A549 (cell line): ENCODE data around the gene KCTD6. TPM values are rescaled to one million over a fixed set of nuclear protein-coding genes. Genes with fewer than 3 reads are reported as not detected.

Source experiments
- ATAC-seq, 2 experiments: fragments of 200-7000 bp in 1 of 2; fragments of >200 bp in 1 of 2; cut with Nextera tagmentation in 1 of 2; cut with Tn5 transposase in 1 of 2; 3 replicates each; pipeline versions ENCODE4 v1.8.0 to v1.9.1; 2018 to 2020; ENCODE audit warnings: mild to moderate bottlenecking in 1 of 2, moderate library complexity in 1 of 2
- CTCF ChIA-PET: fragments of 300-600 bp; sonication (Branson Sonifier 250); formaldehyde crosslinking; extraction: SDS; loops from one replicate; lab custom pipeline; 2021; ENCODE audit warnings: antibody characterized with exemption, inconsistent platforms; lab: Yijun Ruan, JAX
- POLR2A ChIA-PET: fragments of 350-600 bp; formaldehyde crosslinking; extraction: SDS; loops from one replicate; lab custom pipeline; 2021; ENCODE audit warnings: antibody characterized with exemption, inconsistent platforms; lab: Yijun Ruan, JAX
- DNase-seq, 2 experiments: peaks; one replicate each; pipeline versions ENCODE4 v3.0.0 to v3.0.0-alpha.2; 2011 to 2016; ENCODE audit warnings: low read depth in 1 of 2, low spot score in 1 of 2
- FAIRE-seq: peaks from 2 replicates; lab custom pipeline; 2011; peaks lifted over from hg19 to GRCh38; lab: Jason Lieb, UNC
- H3K27ac ChIP-seq, 2 experiments: fragments of >200 bp; sonication (Bioruptor Twin); formaldehyde crosslinking; 3 replicates each; pipeline ENCODE4 v1.5.1; 2016 to 2017
- H3K4me1 ChIP-seq: fragments of >200 bp; sonication (Bioruptor Twin); formaldehyde crosslinking; 3 replicates; pipeline ENCODE4 v1.6.1; 2016
- H3K4me2 ChIP-seq: fragments of >200 bp; sonication (Bioruptor Twin); formaldehyde crosslinking; 3 replicates; pipeline ENCODE4 v1.6.1; 2016
- H3K4me3 ChIP-seq: fragments of >200 bp; sonication (Bioruptor Twin); formaldehyde crosslinking; 3 replicates; pipeline ENCODE4 v1.5.1; 2016
- H3K9me3 ChIP-seq: fragments of >200 bp; sonication (Bioruptor Twin); formaldehyde crosslinking; 3 replicates; pipeline ENCODE4 v1.6.1; 2016
- BHLHE40 ChIP-seq: IDR thresholded peaks from 2 replicates; pipeline ENCODE4 v1.6.1; 2012; ENCODE audit warnings: low read depth, low read length, inconsistent platforms
- CBX8 ChIP-seq: fragments of 200-600 bp; sonication (generic); IDR thresholded peaks from 2 replicates; pipeline ENCODE4 v1.6.1; 2016
- CEBPB ChIP-seq, 2 experiments: fragments of >200 bp in 1 of 2; sonication (Bioruptor Twin) in 1 of 2; formaldehyde crosslinking in 1 of 2; IDR thresholded peaks; 2 replicates each; pipeline ENCODE4 v1.6.1; 2012 to 2016
- CTCF ChIP-seq: fragments of >200 bp; sonication (Bioruptor Twin); formaldehyde crosslinking; IDR thresholded peaks from 3 replicates; pipeline ENCODE4 v1.5.1; 2016
- E2F6 ChIP-seq: IDR thresholded peaks from 2 replicates; pipeline ENCODE4 v1.6.1; 2012; ENCODE audit warnings: low read depth, borderline replicate concordance
- ELK1 ChIP-seq: fragments of 150-350 bp; IDR thresholded peaks from 2 replicates; pipeline ENCODE4 v1.6.1; 2014; ENCODE audit warnings: low read depth, mild to moderate bottlenecking, low read length
- ESRRA ChIP-seq: fragments of 150-350 bp; IDR thresholded peaks from 2 replicates; pipeline ENCODE4 v1.6.1; 2014; ENCODE audit warnings: mild to moderate bottlenecking, low read length, borderline replicate concordance
- HEYL ChIP-seq: fragments of 250-450 bp; sonication (Bioruptor Pico); IDR thresholded peaks from 2 replicates; pipeline ENCODE4 v1.8.0; 2021; ENCODE audit warnings: mild to moderate bottlenecking, moderate library complexity
- HOXB13 ChIP-seq: fragments of 250-450 bp; sonication (Bioruptor Pico); IDR thresholded peaks from 2 replicates; pipeline ENCODE4 v1.5.0; 2020; ENCODE audit warnings: low read depth, mild to moderate bottlenecking, moderate library complexity
- KDM1A ChIP-seq: fragments of 200-600 bp; sonication (generic); IDR thresholded peaks from 2 replicates; pipeline ENCODE4 v1.6.1; 2016; ENCODE audit warnings: low read depth, mild to moderate bottlenecking
- MYC ChIP-seq: IDR thresholded peaks from 2 replicates; pipeline ENCODE4 v1.6.1; 2012; ENCODE audit warnings: mild to moderate bottlenecking, inconsistent platforms, low read length, improper control_type of control experiment, borderline replicate concordance
- NFE2L2 ChIP-seq: fragments of 150-350 bp; conservative IDR thresholded peaks from 2 replicates; pipeline ENCODE4 v1.6.1; 2014; ENCODE audit warnings: low read length
- PBX3 ChIP-seq: IDR thresholded peaks from 2 replicates; pipeline ENCODE4 v1.6.1; 2012
- PHF8 ChIP-seq: fragments of 200-600 bp; sonication (generic); IDR thresholded peaks from 2 replicates; pipeline ENCODE4 v1.6.1; 2016; ENCODE audit warnings: low read depth, mild to moderate bottlenecking, antibody characterized with exemption, moderate library complexity, borderline replicate concordance
- POLR2AphosphoS2 ChIP-seq: conservative IDR thresholded peaks from 2 replicates; pipeline ENCODE4 v1.6.1; 2012; ENCODE audit warnings: low read length, improper control_type of control experiment, inconsistent platforms
- RAD21 ChIP-seq, 2 experiments: fragments of >200 bp in 1 of 2; sonication (Bioruptor Twin) in 1 of 2; formaldehyde crosslinking in 1 of 2; IDR thresholded peaks in 1 of 2; conservative IDR thresholded peaks in 1 of 2; 2 replicates in 1 of 2; 3 replicates in 1 of 2; pipeline ENCODE4 v1.6.1; 2012 to 2018; ENCODE audit warnings: inconsistent platforms in 1 of 2
- SMC3 ChIP-seq: fragments of >200 bp; sonication (Bioruptor Twin); formaldehyde crosslinking; IDR thresholded peaks from 3 replicates; pipeline ENCODE4 v1.6.1; 2018; ENCODE audit warnings: inconsistent platforms
- SREBF2 ChIP-seq: fragments of 450-650 bp; IDR thresholded peaks from 2 replicates; pipeline ENCODE4 v1.6.1; 2014; ENCODE audit warnings: mild to moderate bottlenecking, moderate library complexity
- TP53 ChIP-seq: fragments of 250-450 bp; sonication (Bioruptor Pico); IDR thresholded peaks from 2 replicates; pipeline ENCODE4 v1.5.0; 2021; ENCODE audit warnings: mild to moderate bottlenecking, moderate library complexity
- USF2 ChIP-seq: fragments of 450-650 bp; IDR thresholded peaks from 2 replicates; pipeline ENCODE4 v1.6.1; 2014; ENCODE audit warnings: antibody characterized with exemption
- ZC3H11A ChIP-seq: fragments of 450-650 bp; IDR thresholded peaks from 2 replicates; pipeline ENCODE4 v1.6.1; 2014; ENCODE audit warnings: antibody characterized with exemption, mild to moderate bottlenecking
- ZFP36 ChIP-seq: fragments of 450-650 bp; IDR thresholded peaks from 2 replicates; pipeline ENCODE4 v1.6.1; 2014; ENCODE audit warnings: borderline replicate concordance; ENCODE audit not compliant: partially characterized antibody
- WGBS: methylation state at CpG from one replicate; pipeline ENCODE4 v1.1.6; 2017; ENCODE audit errors: missing lambda C conversion rate; 5-methylcytosine and 5-hydroxymethylcytosine counted together
- polyA plus RNA-seq, 4 experiments: library from polyadenylated mRNA; depleted of rRNA in 3 of 4; stranded (reverse); fragments of >200 nt; fragmentation: RNase III in 1 of 4; extraction: RNeasy Plus Mini Kit Qiagen cat#74134 plus additional on column Dnase treatment in 1 of 4; gene quantifications; 2 replicates in 3 of 4; 3 replicates in 1 of 4; pipeline ENCODE4 v1.2.3, GENCODE V29; 2011 to 2017

The KCTD6 gene
- polyA plus RNA-seq, 2 of the 4 experiments (the other 2 are of a cell fraction): 8.1 to 24.4 TPM

- TF ChIP-seq CTCF (no peak), KDM1A (no peak), ZC3H11A (no peak), ELK1 (no peak), BHLHE40 (no peak), SREBF2 (no peak), CEBPB (IDR thresholded peaks at IDR 0.05) (no peak)
- TF ChIP-seq, all 56 proteins: peak for 0
Observed at GRCh38 chr3:58459160-58459559, 32.7 kb upstream of the KCTD6 start (continued).

- no peaks in the 10 kb centered on the region for H3K9me3 ChIP-seq
- WGBS: 58% methylated on average over 4 of the region's 4 CpGs
- DNase-seq (no peak), ATAC-seq (peak; percentile 30 to 60; a peak in 4 of 6 replicates), FAIRE-seq (no peak)
- H3K27ac ChIP-seq: peak overlapping the region; percentile 68 to 75; a peak in 5 of 6 replicates
- POLR2A ChIA-PET: no interaction called here
- TF ChIP-seq PHF8 (no peak), USF2 (no peak), MYC (no peak), E2F6 (no peak), HOXB13 (no peak), SREBF2 (no peak), ZFP36 (no peak), POLR2AphosphoS2 (no peak), TP53 (CRISPR knock-in tag) (no peak), CBX8 (no peak), NFE2L2 (no peak), RAD21 (conservative IDR thresholded peaks at IDR 0.05 in 1 of 2, IDR thresholded peaks at IDR 0.05 in 1 of 2) (no peak), ELK1 (no peak), PBX3 (no peak), SMC3 (no peak), CTCF (no peak), CEBPB (IDR thresholded peaks at IDR 0.05) (no peak), ESRRA (no peak), HEYL (no peak)
- peaks cover 20% of the 10 kb centered on the region; the same call in 2 of the 3 replicates for H3K4me1 ChIP-seq
- no peak overlapping the region for H3K4me3 ChIP-seq
- CTCF ChIA-PET: no interaction called here
- H3K4me2 ChIP-seq: peak overlapping the region; percentile 79
Observed at GRCh38 chr3:58462829-58463180, 29.1 kb upstream of the KCTD6 start.
